IPS-20b (cell line): Measurements from ENCODE around the gene LTBP1.

ENCODE experiments used
- H3K27ac ChIP-seq: one replicate; pipeline ENCODE4 v1.5.1; 2013; ENCODE audit warnings: low read length
- H3K27me3 ChIP-seq: 2 replicates; pipeline ENCODE4 v1.6.1; 2013; ENCODE audit warnings: mild to moderate bottlenecking, low read length, inconsistent platforms; ENCODE audit not compliant: insufficient read depth
- H3K36me3 ChIP-seq: 2 replicates; pipeline ENCODE4 v1.6.1; 2013; ENCODE audit warnings: low read depth, mild to moderate bottlenecking, inconsistent platforms, low read length, moderate library complexity; ENCODE audit not compliant: insufficient read depth
- H3K4me1 ChIP-seq: 2 replicates; pipeline ENCODE4 v1.6.1; 2013; ENCODE audit warnings: mild to moderate bottlenecking, control low read depth, inconsistent platforms, low read length, moderate library complexity; ENCODE audit not compliant: insufficient read depth
- H3K4me3 ChIP-seq: 2 replicates; pipeline ENCODE4 v1.5.1; 2013; ENCODE audit warnings: mild to moderate bottlenecking, low read length, inconsistent platforms
- H3K9ac ChIP-seq: 2 replicates; pipeline ENCODE4 v1.6.1; 2013; ENCODE audit warnings: low read depth, mild to moderate bottlenecking, inconsistent platforms, low read length, moderate library complexity
- H3K9me3 ChIP-seq: 2 replicates; pipeline ENCODE4 v1.6.1; 2013; ENCODE audit warnings: mild to moderate bottlenecking, low read depth, low read length, inconsistent platforms; ENCODE audit not compliant: insufficient read depth

LTBP1 gene

GRCh38 chr2:33275689-33276444, 329.1 kb downstream of the LTBP1 start:
- Histone ChIP-seq H3K27me3 (no peaks in the 10 kb centered on the region), H3K4me3 (no peak overlapping the region), H3K9ac (no peak overlapping the region), H3K27ac (no peak overlapping the region), H3K36me3 (no peaks in the 10 kb centered on the region), H3K9me3 (no peaks in the 10 kb centered on the region), H3K4me1 (no peaks in the 10 kb centered on the region)

- no peak overlapping the region for H3K9ac ChIP-seq
- no peaks in the 10 kb centered on the region for H3K4me1 ChIP-seq
- H3K4me3 ChIP-seq: no peak overlapping the region
- no peaks in the 10 kb centered on the region for H3K36me3 ChIP-seq
- H3K27ac ChIP-seq: no peak overlapping the region
- H3K27me3 ChIP-seq: no peaks in the 10 kb centered on the region
- H3K9me3 ChIP-seq: no peaks in the 10 kb centered on the region
Measured at GRCh38 chr2:33277002-33277426, 330.3 kb downstream of the LTBP1 start.

GRCh38 chr2:33278245-33278943, 331.6 kb downstream of the LTBP1 start:
- Histone ChIP-seq H3K9me3 (no peaks in the 10 kb centered on the region), H3K4me3 (no peak overlapping the region), H3K4me1 (no peaks in the 10 kb centered on the region), H3K27ac (no peak overlapping the region), H3K36me3 (no peaks in the 10 kb centered on the region), H3K9ac (no peak overlapping the region), H3K27me3 (no peaks in the 10 kb centered on the region)

GRCh38 chr2:33284287-33284686, 337.5 kb downstream of the LTBP1 start:
- H3K4me1 ChIP-seq: no peaks in the 10 kb centered on the region
- H3K27ac ChIP-seq: no peak overlapping the region
- H3K27me3 ChIP-seq: no peaks in the 10 kb centered on the region
- no peaks in the 10 kb centered on the region for H3K36me3 ChIP-seq
- no peak overlapping the region for H3K4me3 ChIP-seq
- H3K9me3 ChIP-seq: no peaks in the 10 kb centered on the region
- no peak overlapping the region for H3K9ac ChIP-seq

- Histone ChIP-seq H3K27me3 (no peaks in the 10 kb centered on the region), H3K4me1 (no peaks in the 10 kb centered on the region), H3K4me3 (no peak overlapping the region), H3K9ac (no peak overlapping the region), H3K27ac (no peak overlapping the region), H3K9me3 (no peaks in the 10 kb centered on the region), H3K36me3 (no peaks in the 10 kb centered on the region)
Measured at GRCh38 chr2:33287507-33288005, 340.8 kb downstream of the LTBP1 start.

- Histone ChIP-seq H3K9me3 (no peaks in the 10 kb centered on the region), H3K4me1 (peaks cover 1% of the 10 kb centered on the region; the same call in 1 of the 2 replicates), H3K4me3 (no peak overlapping the region), H3K27ac (no peak overlapping the region), H3K9ac (no peak overlapping the region), H3K27me3 (no peaks in the 10 kb centered on the region), H3K36me3 (no peaks in the 10 kb centered on the region)
Measured at GRCh38 chr2:33288011-33288410, 341.3 kb downstream of the LTBP1 start.

- Histone ChIP-seq H3K4me1 (peaks cover 5% of the 10 kb centered on the region; the same call in 1 of the 2 replicates), H3K27ac (no peak overlapping the region), H3K36me3 (no peaks in the 10 kb centered on the region), H3K9me3 (no peaks in the 10 kb centered on the region), H3K4me3 (no peak overlapping the region), H3K27me3 (no peaks in the 10 kb centered on the region), H3K9ac (no peak overlapping the region)
Measured at GRCh38 chr2:33289961-33290360, 343.2 kb downstream of the LTBP1 start.

GRCh38 chr2:33291278-33292013, 344.7 kb downstream of the LTBP1 start:
- Histone ChIP-seq H3K27me3 (no peaks in the 10 kb centered on the region), H3K4me1 (peaks cover 5% of the 10 kb centered on the region; the same call in 1 of the 2 replicates), H3K9ac (no peak overlapping the region), H3K4me3 (no peak overlapping the region), H3K9me3 (no peaks in the 10 kb centered on the region), H3K36me3 (no peaks in the 10 kb centered on the region), H3K27ac (no peak overlapping the region)

- no peak overlapping the region for H3K9ac ChIP-seq
- no peak overlapping the region for H3K27ac ChIP-seq
- H3K4me3 ChIP-seq: no peak overlapping the region
- no peaks in the 10 kb centered on the region for H3K36me3 ChIP-seq
- no peaks in the 10 kb centered on the region for H3K9me3 ChIP-seq
- H3K4me1 ChIP-seq: peaks cover 5% of the 10 kb centered on the region; the same call in 1 of the 2 replicates
- no peaks in the 10 kb centered on the region for H3K27me3 ChIP-seq
Measured at GRCh38 chr2:33292063-33292462, 345.3 kb downstream of the LTBP1 start.

GRCh38 chr2:33292981-33293595, 346.3 kb downstream of the LTBP1 start:
- no peak overlapping the region for H3K27ac ChIP-seq

GRCh38 chr2:33298233-33298632, 351.5 kb downstream of the LTBP1 start:
- H3K9me3 ChIP-seq: no peaks in the 10 kb centered on the region
- H3K4me1 ChIP-seq: peaks cover 1% of the 10 kb centered on the region; the same call in 1 of the 2 replicates
- no peaks in the 10 kb centered on the region for H3K27me3 ChIP-seq
- H3K36me3 ChIP-seq: no peaks in the 10 kb centered on the region
- no peak overlapping the region for H3K27ac ChIP-seq
- H3K9ac ChIP-seq: no peak overlapping the region
- no peak overlapping the region for H3K4me3 ChIP-seq

More at GRCh38 chr2:33292981-33293595, 346.3 kb downstream of the LTBP1 start:
- Histone ChIP-seq H3K27me3 (no peaks in the 10 kb centered on the region), H3K4me3 (no peak overlapping the region), H3K36me3 (no peaks in the 10 kb centered on the region), H3K4me1 (peaks cover 5% of the 10 kb centered on the region; the same call in 1 of the 2 replicates), H3K9ac (no peak overlapping the region), H3K9me3 (no peaks in the 10 kb centered on the region)
